ENCODE measurements around the gene SP5. TPM values are rescaled to one million over a fixed set of nuclear protein-coding genes. Genes with fewer than 3 reads are reported as not detected.

The SP5 gene
- total and polyA plus RNA-seq, 2 of the 4 experiments (the other 2 are of a cell fraction): not detected

DNA sequence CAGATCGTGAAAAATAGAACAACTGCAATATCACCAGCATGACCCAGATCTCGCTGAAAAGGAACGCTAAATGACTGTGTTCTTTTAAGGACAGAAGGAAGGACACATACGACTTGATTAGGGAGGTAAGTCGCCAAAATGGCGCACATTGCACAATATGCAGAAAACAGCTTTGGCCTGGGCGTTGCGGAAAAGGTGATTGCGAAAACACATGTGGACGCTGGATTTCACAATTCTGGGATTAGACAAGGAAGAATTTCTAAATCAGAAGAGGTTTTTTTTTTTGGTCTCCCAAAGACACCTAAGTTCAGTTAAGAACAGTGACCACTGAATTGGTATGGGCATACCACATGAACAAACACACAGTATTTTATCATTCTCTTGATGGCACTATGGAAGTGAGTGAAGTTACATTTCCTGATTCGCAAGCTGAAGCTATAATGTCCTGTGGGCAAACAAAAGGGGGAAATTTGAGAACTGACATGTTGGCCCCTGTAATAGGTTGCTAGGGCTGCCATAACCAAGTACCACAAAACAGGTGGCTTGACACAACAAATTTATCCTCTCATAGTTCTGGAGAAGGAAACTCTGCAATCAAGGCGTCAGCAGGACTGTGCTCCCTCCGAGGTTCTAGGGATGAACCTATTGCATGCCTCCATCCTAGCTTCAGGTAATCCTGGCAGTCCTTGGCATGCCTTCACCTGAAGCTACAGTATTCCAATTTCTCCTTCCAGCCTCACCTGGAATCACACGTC is 29.3 kb downstream of the SP5 start:
- no peak overlapping the region for H3K27ac ChIP-seq (ENCODE audit: insufficient read depth, low read length)
- dilution Hi-C loops (cut with HindIII; ENCODE audit: low sequenced_read_pairs, unreplicated experiment) (no loop called here), intact Hi-C loops (cut with micrococcal nuclease) (no loop called here), in situ Hi-C loops (cut with MboI; ENCODE audit: low sequenced_read_pairs) (no loop called here)
- no peak overlapping the region for H4K8ac ChIP-seq (ENCODE audit: low read depth in 2 of 2, low read length in 2 of 2)
- BruUV-seq (replicated peaks): no TSS peak
- no peak overlapping the region for H3K4me3 ChIP-seq (ENCODE audit: insufficient read depth, low read depth, low read length)
- no peak overlapping the region for H3K56ac ChIP-seq (ENCODE audit: extremely low read depth, insufficient read depth, low read length)
- ChIA-PET POLR2A (ENCODE audit: unreplicated experiment) (no interaction called here), CTCF (no interaction called here)
- no peak overlapping the region for H4K91ac ChIP-seq (ENCODE audit: insufficient read depth, low read depth, low read length)
- no peak overlapping the region for H2BK5ac ChIP-seq (ENCODE audit: low read depth, low read length, poor library complexity, severe bottlenecking)
- H3K4me2 ChIP-seq (ENCODE audit: low read depth, low read length): no peak overlapping the region
- H2BK20ac ChIP-seq (ENCODE audit: low read depth, low read length): no peak overlapping the region
- no peaks in the 10 kb centered on the region for H4K20me1 ChIP-seq (ENCODE audit: insufficient read depth, low read length)
- no peak overlapping the region for H3K23ac ChIP-seq (ENCODE audit: low read depth, low read length)
- H3K14ac ChIP-seq (replicated peaks; ENCODE audit: low read depth, low read length): no peak overlapping the region
- H3K36me3 ChIP-seq (ENCODE audit: control insufficient read depth, insufficient read depth, low read length): no peaks in the 10 kb centered on the region
- H3K4ac ChIP-seq (ENCODE audit: low read depth, low read length): no peak overlapping the region
- H3K4me1 ChIP-seq (ENCODE audit: control insufficient read depth, insufficient read depth, low read length): peaks cover 2% of the 10 kb centered on the region; the same call in 1 of the 2 replicates
- peak; percentile 72 for TF ChIP-seq CEBPB (IDR thresholded peaks at IDR 0.05; ENCODE audit: low read depth, low read length)
- TF ChIP-seq, protein P1, sequence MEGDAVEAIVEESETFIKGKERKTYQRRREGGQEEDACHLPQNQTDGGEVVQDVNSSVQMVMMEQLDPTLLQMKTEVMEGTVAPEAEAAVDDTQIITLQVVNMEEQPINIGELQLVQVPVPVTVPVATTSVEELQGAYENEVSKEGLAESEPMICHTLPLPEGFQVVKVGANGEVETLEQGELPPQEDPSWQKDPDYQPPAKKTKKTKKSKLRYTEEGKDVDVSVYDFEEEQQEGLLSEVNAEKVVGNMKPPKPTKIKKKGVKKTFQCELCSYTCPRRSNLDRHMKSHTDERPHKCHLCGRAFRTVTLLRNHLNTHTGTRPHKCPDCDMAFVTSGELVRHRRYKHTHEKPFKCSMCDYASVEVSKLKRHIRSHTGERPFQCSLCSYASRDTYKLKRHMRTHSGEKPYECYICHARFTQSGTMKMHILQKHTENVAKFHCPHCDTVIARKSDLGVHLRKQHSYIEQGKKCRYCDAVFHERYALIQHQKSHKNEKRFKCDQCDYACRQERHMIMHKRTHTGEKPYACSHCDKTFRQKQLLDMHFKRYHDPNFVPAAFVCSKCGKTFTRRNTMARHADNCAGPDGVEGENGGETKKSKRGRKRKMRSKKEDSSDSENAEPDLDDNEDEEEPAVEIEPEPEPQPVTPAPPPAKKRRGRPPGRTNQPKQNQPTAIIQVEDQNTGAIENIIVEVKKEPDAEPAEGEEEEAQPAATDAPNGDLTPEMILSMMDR (conservative IDR thresholded peaks at IDR 0.05; ENCODE audit: low read depth, low read length): no peak
- H3K27me3 ChIP-seq (ENCODE audit: control insufficient read depth, insufficient read depth, low read length): no peaks in the 10 kb centered on the region
- no peak overlapping the region for H3K9ac ChIP-seq (ENCODE audit: low read depth, low read length)
- H2AFZ ChIP-seq (replicated peaks; ENCODE audit: low read length, poor library complexity): no peak overlapping the region
- H3K9me3 ChIP-seq (ENCODE audit: control insufficient read depth, insufficient read depth, low read length): no peaks in the 10 kb centered on the region
- no peak overlapping the region for H4K5ac ChIP-seq (ENCODE audit: low read depth, low read length)
- whole genome bisulfite sequencing, 2 experiments (ENCODE audit: extremely low coverage in 2 of 2, insufficient read length in 1 of 2): 88% methylated on average over 4 of the region's 14 CpGs; no CpG with 5 or more reads in 1 of the 2 experiments
- no peak for DNase-seq
- no peaks in the 10 kb centered on the region for H3K79me1 ChIP-seq (ENCODE audit: low read depth in 1 of 2, low read length in 2 of 2)
- no peaks in the 10 kb centered on the region for H3K9me1 ChIP-seq (ENCODE audit: insufficient read depth, low read length)
- no peak overlapping the region for H2AK5ac ChIP-seq (ENCODE audit: low read depth, low read length)
- no peak for ATAC-seq (ENCODE audit: low read depth)
- H2BK15ac ChIP-seq (ENCODE audit: low read depth, low read length): no peak overlapping the region
- no peak overlapping the region for H3K18ac ChIP-seq (ENCODE audit: low read depth, low read length)
- H2AK9ac ChIP-seq (replicated peaks; ENCODE audit: low read depth, low read length, poor library complexity): no peak overlapping the region
- no peak overlapping the region for H2BK120ac ChIP-seq (ENCODE audit: low read depth, low read length)
